HepG2 (cell line): ENCODE measurements around the gene NRK.

ENCODE experiments used
- MYNN ChIP-seq: sonication (generic); formaldehyde crosslinking; IDR thresholded peaks from 2 replicates; pipeline ENCODE4 v1.4.0; 2020; ENCODE audit warnings: mild to moderate bottlenecking, low read depth, missing genetic modification reagents
- SIN3A ChIP-seq: IDR thresholded peaks from 2 replicates; pipeline ENCODE4 v1.6.1; 2011; ENCODE audit warnings: low read depth, mild to moderate bottlenecking, control low read depth, low read length, borderline replicate concordance
- SRF ChIP-seq: IDR thresholded peaks from 2 replicates; pipeline ENCODE4 v1.6.1; 2011; ENCODE audit warnings: mild to moderate bottlenecking, low read depth, low read length, moderate library complexity
- TAF1 ChIP-seq: sonication (generic); formaldehyde crosslinking; IDR thresholded peaks from 2 replicates; pipeline ENCODE4 v1.4.0; 2020; ENCODE audit warnings: missing genetic modification reagents
- ZFP41 ChIP-seq: sonication (generic); formaldehyde crosslinking; IDR thresholded peaks from 2 replicates; pipeline ENCODE4 v1.4.0; 2020; ENCODE audit warnings: mild to moderate bottlenecking, missing genetic modification reagents, borderline replicate concordance
- ZNF496 ChIP-seq: sonication (generic); formaldehyde crosslinking; IDR thresholded peaks from 2 replicates; pipeline ENCODE4 v1.8.1; 2023; ENCODE audit warnings: mild to moderate bottlenecking, moderate library complexity, missing genetic modification reagents; ENCODE audit not compliant: insufficient replicate concordance
- ZNF660 ChIP-seq: sonication (generic); formaldehyde crosslinking; IDR thresholded peaks from 2 replicates; pipeline ENCODE4 v1.5.1; 2020; ENCODE audit warnings: mild to moderate bottlenecking, low read depth, missing genetic modification reagents, borderline replicate concordance

GRCh38 chrX:105872941-105873340 lies 50.6 kb downstream of the NRK start:
- TF ChIP-seq ZNF496 (CRISPR knock-in tag) (no peak), TAF1 (no peak), SRF (no peak), ZNF660 (no peak), MYNN (CRISPR knock-in tag) (no peak), ZFP41 (CRISPR knock-in tag) (no peak), SIN3A (no peak)
